CD4-positive, alpha-beta T cell treated with Interleukin-15 for 1 hour (primary cell): ENCODE measurements around the gene HERC4.

Source experiments
- DNase-seq: peaks from one replicate; pipeline ENCODE4 v3.0.0-alpha.2; 2020

The HERC4 gene

GRCh38 chr10:68074775-68075549 is at the start of gene HERC4:
TSS of gene HERC4 (minus strand) at chr10:68075283. CDS start at chr10:68073108, 2,175 bp downstream.
- peak; percentile 91 for DNase-seq

DNA sequence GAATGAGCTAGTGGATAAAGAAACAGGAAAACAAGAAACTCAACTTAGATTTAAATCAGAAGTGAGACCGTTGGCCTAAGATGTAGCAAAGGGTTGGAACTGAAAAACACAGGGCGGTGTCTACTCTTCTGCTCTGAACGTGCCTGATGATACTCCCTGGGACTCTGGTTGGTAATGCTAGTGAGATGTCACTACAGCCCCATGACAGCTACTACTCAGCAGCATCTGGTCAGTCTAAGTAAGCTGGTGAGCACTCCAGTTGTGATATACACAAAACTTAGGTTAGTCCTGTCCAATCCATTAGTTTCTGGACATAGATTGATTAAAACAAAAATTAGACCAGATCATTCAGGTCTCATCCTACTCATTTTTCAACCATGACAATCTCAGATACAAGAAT is 49.6 kb upstream of the HERC4 start:
- no peak for DNase-seq

- no peak for DNase-seq
These were observed 46.8 kb upstream of the HERC4 start for GRCh38 chr10:68121852-68122251.

GRCh38 chr10:68121020-68121743 is 46.1 kb upstream of the HERC4 start:
- DNase-seq = no peak

GRCh38 chr10:68118657-68119056 is 43.6 kb upstream of the HERC4 start:
- DNase-seq = no peak

- no peak for DNase-seq
These were observed 37.8 kb upstream of the HERC4 start for GRCh38 chr10:68112837-68113236.

- DNase-seq = no peak
These were observed 36.5 kb upstream of the HERC4 start for GRCh38 chr10:68111584-68111983.

- no peak for DNase-seq
These were observed 34.9 kb upstream of the HERC4 start for GRCh38 chr10:68110027-68110426.

DNA sequence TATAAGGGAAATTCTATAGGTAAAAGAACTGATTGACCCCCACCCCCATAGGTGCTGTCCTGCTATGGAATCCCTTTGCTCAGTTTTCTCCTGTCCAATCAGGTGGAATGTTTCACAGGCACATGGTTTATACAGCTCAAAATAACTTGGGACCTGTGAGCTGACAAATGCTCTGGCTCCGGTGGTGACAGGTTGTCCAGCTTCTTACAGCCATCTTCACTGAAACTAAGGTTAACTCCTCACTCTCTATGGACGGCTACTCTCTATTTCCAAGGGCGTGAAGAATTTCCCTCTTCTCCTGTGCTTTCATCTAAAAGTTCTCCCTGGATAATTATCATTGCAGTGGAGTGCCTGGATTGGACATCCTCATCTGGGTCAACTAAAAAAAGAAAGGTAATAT is 34.2 kb upstream of the HERC4 start, which contains the start of gene MYPN:
Gene MYPN (plus strand): TSS at position 158 of the 400 bp plus-strand sequence. CDS start 11,951 bp downstream, outside the sequence.
- no peak for DNase-seq

DNA sequence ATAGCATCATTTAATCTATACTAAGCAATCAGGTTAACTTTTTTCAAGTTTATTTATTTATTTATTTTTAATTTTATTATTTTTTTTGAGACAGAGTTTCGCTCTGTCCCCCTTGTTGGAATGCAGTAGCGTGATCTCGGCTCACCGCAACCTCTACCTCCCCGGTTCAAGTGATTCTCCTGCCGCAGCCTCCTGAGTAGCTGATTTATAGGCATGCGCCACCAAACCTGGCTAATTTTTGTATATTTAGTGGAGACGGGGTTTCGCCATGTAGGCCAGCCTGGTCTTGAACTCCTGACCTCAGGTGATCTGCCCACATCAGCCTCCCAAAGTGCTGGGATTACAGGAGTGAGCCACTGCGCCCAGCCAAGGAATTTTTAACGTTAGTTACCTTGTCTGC is 33.6 kb upstream of the HERC4 start:
- DNase-seq = no peak

DNA sequence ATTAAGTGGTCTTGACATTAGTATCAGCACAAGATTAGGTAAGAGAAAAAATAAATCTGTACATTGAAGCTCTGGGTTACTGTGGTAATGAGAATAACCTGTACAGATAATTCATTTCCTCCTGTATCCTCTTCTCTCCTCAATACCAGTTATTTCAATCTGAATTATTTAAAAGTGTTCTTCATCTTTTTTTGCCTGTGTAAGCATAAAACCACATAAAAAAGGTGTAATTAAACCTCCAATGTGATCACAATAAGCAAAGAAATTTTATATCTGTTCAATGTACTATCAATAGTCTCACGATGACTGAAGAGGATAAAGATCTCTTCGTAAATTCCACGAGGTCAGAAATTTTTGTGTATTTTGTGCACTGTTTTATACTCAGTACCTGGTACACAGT is 33.0 kb upstream of the HERC4 start:
- DNase-seq = no peak

DNA sequence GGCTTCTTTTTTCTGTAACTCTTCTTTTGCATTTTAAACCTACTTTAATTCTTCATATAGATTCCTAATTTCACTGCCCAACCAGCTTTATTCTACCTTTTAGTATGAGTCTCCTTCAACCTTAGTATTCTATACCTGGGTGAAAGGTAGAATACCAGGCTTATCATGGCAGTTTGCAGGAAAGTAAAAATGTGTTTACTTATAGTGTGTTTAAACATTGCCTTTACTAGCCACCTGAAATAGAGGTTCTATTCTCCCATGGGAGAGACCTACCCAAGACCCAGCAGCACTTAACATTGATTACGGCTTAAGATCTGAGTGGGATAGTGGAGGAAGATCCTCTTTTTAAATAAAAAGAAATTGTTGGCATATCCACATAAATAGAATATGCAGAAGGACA is 32.6 kb upstream of the HERC4 start:
- DNase-seq = no peak

DNA sequence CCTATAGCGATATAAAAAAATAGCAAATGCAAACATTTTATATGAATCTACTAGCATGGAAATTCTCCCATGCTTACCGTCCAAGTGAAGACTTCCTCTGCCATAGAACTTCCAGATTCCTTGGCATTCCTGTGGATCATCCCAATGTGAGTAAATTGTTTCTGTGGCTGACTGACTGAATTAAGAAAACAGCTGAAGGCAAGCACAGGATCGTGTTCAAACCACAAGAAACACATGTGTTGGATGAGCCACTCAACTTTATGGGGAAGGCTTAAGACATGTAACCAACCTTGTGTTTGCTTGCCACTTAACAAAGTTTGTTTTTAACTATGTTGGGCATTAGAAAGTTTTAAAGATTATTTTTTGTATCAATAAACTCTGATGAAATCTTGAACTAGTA is 31.6 kb upstream of the HERC4 start:
- no peak for DNase-seq

- DNase-seq = no peak
These were observed 30.7 kb upstream of the HERC4 start for GRCh38 chr10:68105820-68106219.

GRCh38 chr10:68103901-68104300 is 28.8 kb upstream of the HERC4 start:
- DNase-seq = no peak

DNA sequence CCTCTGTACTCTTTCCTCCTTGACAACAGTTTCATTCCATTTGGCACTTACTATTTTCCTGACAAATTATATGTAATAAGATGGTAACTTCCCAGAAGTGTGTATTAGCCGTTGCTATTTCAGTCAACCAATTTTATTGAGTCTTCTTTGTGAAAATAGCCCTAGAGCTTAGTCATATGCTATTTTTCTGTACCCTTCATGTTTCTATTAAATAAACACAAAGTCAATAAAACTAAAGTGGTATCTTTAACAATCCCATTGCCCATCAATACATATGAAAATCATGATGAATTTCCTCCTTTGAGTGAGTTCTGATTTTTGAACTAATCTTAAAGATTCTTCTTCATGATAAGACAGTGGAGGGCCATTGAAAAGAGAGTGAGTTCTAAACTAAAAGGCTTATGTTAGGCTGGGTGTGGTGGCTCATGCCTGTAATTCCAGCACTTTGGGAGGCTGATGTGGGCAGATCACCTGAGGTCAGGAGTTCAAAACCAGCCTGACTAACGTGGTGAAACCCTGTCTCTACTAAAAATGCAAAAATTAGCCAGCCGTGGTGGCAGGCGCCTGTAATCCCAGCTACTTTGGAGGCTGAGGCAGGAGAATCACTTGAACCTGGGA is 28.3 kb upstream of the HERC4 start:
- no peak for DNase-seq

DNA sequence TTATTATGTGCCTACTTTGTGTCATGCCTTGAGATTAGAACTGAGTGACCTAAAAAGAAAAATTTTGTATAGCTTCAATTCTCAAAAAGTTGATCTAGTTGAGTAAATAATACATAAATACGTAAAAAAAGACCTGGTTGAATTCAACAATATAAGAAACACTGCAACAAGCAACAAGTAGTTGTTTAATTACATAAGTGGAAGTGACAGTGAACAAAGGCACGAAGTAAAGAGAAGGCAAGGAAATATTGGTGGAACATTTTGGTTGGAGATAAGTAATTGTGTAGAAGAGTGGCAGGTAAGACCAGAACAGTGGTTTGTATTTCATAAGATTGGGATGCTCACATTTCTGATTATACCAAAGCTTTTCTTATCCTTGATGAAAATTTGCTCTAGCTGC is 26.0 kb upstream of the HERC4 start:
- no peak for DNase-seq

GRCh38 chr10:68099736-68100135 is 24.7 kb upstream of the HERC4 start:
- no peak for DNase-seq

GRCh38 chr10:68096913-68097516 is 21.9 kb upstream of the HERC4 start:
- no peak for DNase-seq

GRCh38 chr10:68095153-68095552 is 20.1 kb upstream of the HERC4 start:
- no peak for DNase-seq

- no peak for DNase-seq
These were observed 17.4 kb upstream of the HERC4 start for GRCh38 chr10:68092512-68092911.

DNA sequence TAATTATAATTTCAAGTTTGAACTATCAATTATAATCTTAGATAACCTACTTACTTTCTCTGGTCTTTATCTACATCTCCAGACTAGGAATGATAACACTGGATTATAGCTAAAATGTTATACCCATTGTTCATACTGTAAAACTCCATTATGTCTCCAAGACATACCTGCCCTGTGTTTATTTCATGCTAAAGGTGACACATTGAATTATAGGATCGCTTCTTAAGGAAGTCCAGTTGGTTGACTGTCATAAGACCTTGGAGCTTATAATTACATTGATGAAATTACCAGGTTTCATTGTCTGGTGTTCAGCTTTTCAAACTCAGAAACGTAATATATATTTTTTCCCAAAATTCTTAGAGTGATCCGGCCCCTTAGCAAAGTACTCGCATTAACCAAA is 15.5 kb upstream of the HERC4 start:
- DNase-seq = no peak

- no peak for DNase-seq
These were observed 13.7 kb upstream of the HERC4 start for GRCh38 chr10:68088740-68089139.
